Bronchial epithelial cell (primary cell): ENCODE results near the gene LAS1L. TPM values are rescaled to one million over a fixed set of nuclear protein-coding genes. Genes with fewer than 3 reads are reported as not detected.
"Not testable (repeated sequence)": the region's sequence is repeated elsewhere in the genome, so short reads cannot be mapped to it uniquely, and the experiment has no call there.

Experiments used
- DNase-seq: peaks from one replicate; pipeline ENCODE4 v3.0.0-alpha.2; 2010; ENCODE audit warnings: low read depth
- FAIRE-seq: peaks from 2 replicates; lab custom pipeline; 2011; peaks lifted over from hg19 to GRCh38; lab: Jason Lieb, UNC
- H3K27me3 ChIP-seq: 2 replicates; pipeline ENCODE4 v1.5.1; 2011; ENCODE audit warnings: low read length; ENCODE audit not compliant: control insufficient read depth, insufficient read depth
- H3K36me3 ChIP-seq: 2 replicates; pipeline ENCODE4 v1.5.1; 2011; ENCODE audit warnings: low read length; ENCODE audit not compliant: control insufficient read depth, insufficient read depth
- H3K4me3 ChIP-seq: 2 replicates; pipeline ENCODE4 v1.5.1; 2011; ENCODE audit warnings: mild to moderate bottlenecking, low read depth, low read length, control low read depth
- CTCF ChIP-seq: IDR thresholded peaks from 2 replicates; pipeline ENCODE4 v1.5.1; 2011; ENCODE audit warnings: mild to moderate bottlenecking, moderate library complexity, low read length, control low read depth, inconsistent platforms; ENCODE audit not compliant: insufficient read depth, severe bottlenecking
- total RNA-seq: library from RNA; depleted of rRNA; stranded (reverse); fragments of >200 nt; gene quantifications from 2 replicates; pipeline ENCODE4 v1.2.1, GENCODE V29; 2014

Gene LAS1L
- total RNA-seq, 1 donor from 2014 or later = 30.5 TPM

- Histone ChIP-seq H3K27me3 (no peaks in the 10 kb centered on the region), H3K36me3 (peaks cover 22% of the 10 kb centered on the region), H3K4me3 (no peak overlapping the region)
- no peak for TF ChIP-seq CTCF
- FAIRE-seq (no peak), DNase-seq (no peak)
Measured at GRCh38 chrX:65524139-65524538, 10.4 kb downstream of the LAS1L start.

GRCh38 chrX:65522739-65523372, 11.7 kb downstream of the LAS1L start:
- H3K4me3 ChIP-seq = no peak overlapping the region
- peaks cover 22% of the 10 kb centered on the region for H3K36me3 ChIP-seq
- no peak for FAIRE-seq
- H3K27me3 ChIP-seq = no peaks in the 10 kb centered on the region
- DNase-seq = peak; percentile 65
- TF ChIP-seq CTCF = no peak

- not testable (repeated sequence) for FAIRE-seq, H3K4me3 ChIP-seq, DNase-seq, H3K27me3 ChIP-seq
- H3K36me3 ChIP-seq = peaks cover 19% of the 10 kb centered on the region
Measured at GRCh38 chrX:65519530-65519929, 15.1 kb downstream of the LAS1L start.

- not testable (repeated sequence) for H3K27me3 ChIP-seq, H3K4me3 ChIP-seq, DNase-seq, FAIRE-seq
- H3K36me3 ChIP-seq = peaks cover 19% of the 10 kb centered on the region
Measured at GRCh38 chrX:65518980-65519379, 15.6 kb downstream of the LAS1L start.

- Histone ChIP-seq H3K27me3 (no peaks in the 10 kb centered on the region), H3K36me3 (peaks cover 17% of the 10 kb centered on the region), H3K4me3 (no peak overlapping the region)
- no peak for TF ChIP-seq CTCF
- FAIRE-seq = no peak
- no peak for DNase-seq
Measured at GRCh38 chrX:65517923-65518322, 16.7 kb downstream of the LAS1L start.

GRCh38 chrX:65516756-65517155, 17.8 kb downstream of the LAS1L start:
- TF ChIP-seq CTCF = no peak
- Histone ChIP-seq H3K27me3 (no peaks in the 10 kb centered on the region), H3K36me3 (peaks cover 10% of the 10 kb centered on the region), H3K4me3 (no peak overlapping the region)
- DNase-seq (no peak), FAIRE-seq (no peak)

GRCh38 chrX:65513610-65514009, 21.0 kb downstream of the LAS1L start:
- DNase-seq (no peak), FAIRE-seq (no peak)
- peaks cover 7% of the 10 kb centered on the region for H3K36me3 ChIP-seq
- no peaks in the 10 kb centered on the region for H3K27me3 ChIP-seq
- TF ChIP-seq CTCF = no peak
- H3K4me3 ChIP-seq = no peak overlapping the region
